Muscle layer of colon (tissue), 2 donors: ENCODE measurements around the gene PMEPA1.
"Not testable (repeated sequence)": the region's sequence is repeated elsewhere in the genome, so short reads cannot be mapped to it uniquely, and the experiment has no call there.

Source experiments
- H3K27ac ChIP-seq: one replicate; pipeline ENCODE4 v1.7.0; 2013; ENCODE audit warnings: low read depth, mild to moderate bottlenecking, low read length, moderate library complexity
- H3K27me3 ChIP-seq, 2 donors: one replicate each; pipeline ENCODE4 v1.7.0; 2013; ENCODE audit warnings: low read length in 2 of 2, mild to moderate bottlenecking in 2 of 2; ENCODE audit not compliant: insufficient read depth in 2 of 2, control insufficient read depth in 1 of 2
- H3K36me3 ChIP-seq: one replicate; pipeline ENCODE4 v1.7.0; 2013; ENCODE audit warnings: mild to moderate bottlenecking, low read length; ENCODE audit not compliant: insufficient read depth
- H3K4me1 ChIP-seq: one replicate; pipeline ENCODE4 v1.7.0; 2013; ENCODE audit warnings: mild to moderate bottlenecking, low read length; ENCODE audit not compliant: insufficient read depth
- H3K4me3 ChIP-seq, 2 donors: one replicate each; pipeline ENCODE4 v1.7.0; 2013; ENCODE audit warnings: low read length in 2 of 2, low read depth in 1 of 2, mild to moderate bottlenecking in 1 of 2, moderate library complexity in 1 of 2
- H3K9ac ChIP-seq: one replicate; pipeline ENCODE4 v1.7.0; 2013; ENCODE audit warnings: low read length
- H3K9me3 ChIP-seq: one replicate; pipeline ENCODE4 v1.7.0; 2013; ENCODE audit warnings: mild to moderate bottlenecking, low read length
- donor health status: abdominal sarcoma.
- donor health status: Adenocarcinoma of cecum.

Gene PMEPA1

GRCh38 chr20:57629491-57629901, 80.3 kb downstream of the PMEPA1 start:
- H3K9ac ChIP-seq, H3K9me3 ChIP-seq, H3K36me3 ChIP-seq, H3K27ac ChIP-seq, H3K4me1 ChIP-seq, H3K4me3 ChIP-seq, H3K27me3 ChIP-seq: not testable (repeated sequence)

DNA sequence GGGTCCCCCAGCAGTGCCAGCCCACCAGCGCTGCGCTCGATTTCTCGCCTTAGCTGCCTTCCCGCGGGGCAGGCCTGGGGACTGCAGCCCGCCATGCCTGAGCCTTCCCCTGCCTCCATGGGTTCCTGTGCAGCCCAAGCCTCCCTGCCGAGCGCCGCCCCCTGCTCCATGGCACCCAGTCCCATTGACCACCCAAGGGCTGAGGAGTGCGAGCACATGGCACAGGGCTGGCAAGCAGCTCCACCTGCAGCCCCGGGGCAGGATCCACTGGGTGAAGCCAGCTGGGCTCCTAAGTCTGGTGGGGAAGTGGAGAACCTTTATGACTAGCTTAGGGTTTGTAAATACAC, 80.9 kb downstream of the PMEPA1 start:
- not testable (repeated sequence) for H3K4me3 ChIP-seq, H3K9ac ChIP-seq, H3K27ac ChIP-seq, H3K4me1 ChIP-seq, H3K27me3 ChIP-seq, H3K9me3 ChIP-seq, H3K36me3 ChIP-seq

- Histone ChIP-seq H3K4me1 (peaks cover 9% of the 10 kb centered on the region), H3K36me3 (no peaks in the 10 kb centered on the region), H3K9ac (no peak overlapping the region), H3K27me3 (no peaks in the 10 kb centered on the region), H3K4me3 (no peak overlapping the region), H3K9me3 (no peaks in the 10 kb centered on the region), H3K27ac (no peak overlapping the region)
Measured at GRCh38 chr20:57628047-57628961, 81.5 kb downstream of the PMEPA1 start.

GRCh38 chr20:57627339-57627738, 82.5 kb downstream of the PMEPA1 start:
- no peaks in the 10 kb centered on the region for H3K9me3 ChIP-seq
- H3K27ac ChIP-seq: no peak overlapping the region
- H3K4me3 ChIP-seq: no peak overlapping the region
- H3K4me1 ChIP-seq: peaks cover 9% of the 10 kb centered on the region
- no peak overlapping the region for H3K9ac ChIP-seq
- H3K36me3 ChIP-seq: no peaks in the 10 kb centered on the region
- no peaks in the 10 kb centered on the region for H3K27me3 ChIP-seq

DNA sequence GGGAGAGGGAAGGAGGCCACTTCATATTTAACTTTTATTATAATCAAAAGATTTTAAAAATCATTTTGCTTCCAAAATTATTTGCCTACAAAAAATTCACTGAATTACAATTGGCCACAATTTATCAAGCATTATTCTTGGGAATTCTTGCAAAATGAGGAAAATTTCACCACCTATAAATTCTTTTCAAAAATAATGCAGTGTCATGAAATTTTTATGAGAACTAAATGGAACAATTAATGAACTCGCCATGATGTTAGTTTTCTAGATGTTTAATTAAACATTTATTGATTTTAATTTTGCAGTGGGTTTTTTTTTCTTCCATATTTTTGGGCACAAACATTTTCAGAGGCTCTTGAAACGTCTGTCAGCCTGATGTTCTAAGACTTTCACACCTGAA, 83.8 kb downstream of the PMEPA1 start:
- H3K4me3 ChIP-seq: no peak overlapping the region
- H3K9ac ChIP-seq: no peak overlapping the region
- H3K27ac ChIP-seq: no peak overlapping the region
- H3K4me1 ChIP-seq: peaks cover 9% of the 10 kb centered on the region
- H3K36me3 ChIP-seq: no peaks in the 10 kb centered on the region
- H3K9me3 ChIP-seq: no peaks in the 10 kb centered on the region
- H3K27me3 ChIP-seq: peaks cover 0 to 3% of the 10 kb centered on the region in 2 donors

DNA sequence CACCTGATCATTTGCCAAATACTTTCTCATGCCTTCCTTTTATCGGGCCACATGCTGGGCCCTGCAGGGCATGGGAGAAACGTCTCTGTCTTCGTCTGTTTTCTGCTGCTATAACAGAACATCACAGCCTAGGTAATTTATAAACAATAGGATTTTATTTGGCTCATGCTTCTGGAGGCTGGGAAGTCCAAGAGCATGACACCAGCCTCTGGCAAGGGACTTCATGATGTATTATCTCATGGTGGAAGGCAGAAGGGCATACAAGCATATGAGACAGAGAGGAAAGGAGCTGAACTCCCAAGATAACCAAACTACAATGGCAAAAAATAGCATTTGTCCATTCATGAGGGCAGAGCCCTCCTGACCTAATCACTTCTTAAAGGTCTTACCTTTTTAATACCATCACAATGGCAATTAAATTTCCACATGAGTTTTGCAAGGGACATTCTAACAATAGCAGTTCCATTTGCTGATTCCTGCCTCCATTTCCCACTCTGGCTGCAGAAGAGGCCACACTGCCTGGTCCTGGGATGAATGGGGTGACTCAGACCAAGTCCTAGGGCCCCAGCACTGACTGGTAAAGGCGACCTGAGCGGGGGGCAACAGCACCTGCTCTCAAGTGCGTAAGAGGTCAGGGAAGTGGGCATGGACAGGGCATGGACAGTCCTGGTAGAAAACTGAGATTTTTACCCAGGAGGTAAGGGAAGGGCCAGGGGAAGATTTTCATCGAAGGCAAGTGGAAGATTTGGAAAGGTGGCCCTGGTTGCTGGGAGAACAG, 84.4 kb downstream of the PMEPA1 start:
- Histone ChIP-seq H3K9me3 (no peaks in the 10 kb centered on the region), H3K27me3 (peaks cover 0 to 3% of the 10 kb centered on the region in 2 donors), H3K36me3 (no peaks in the 10 kb centered on the region), H3K4me1 (peaks cover 9% of the 10 kb centered on the region), H3K4me3 (no peak overlapping the region), H3K9ac (no peak overlapping the region), H3K27ac (no peak overlapping the region)

- H3K4me1 ChIP-seq: peaks cover 9% of the 10 kb centered on the region
- H3K36me3 ChIP-seq: no peaks in the 10 kb centered on the region
- H3K4me3 ChIP-seq: no peak overlapping the region
- H3K9me3 ChIP-seq: no peaks in the 10 kb centered on the region
- peaks cover 0 to 3% of the 10 kb centered on the region in 2 donors for H3K27me3 ChIP-seq
- no peak overlapping the region for H3K27ac ChIP-seq
- H3K9ac ChIP-seq: no peak overlapping the region
Measured at GRCh38 chr20:57624124-57624523, 85.7 kb downstream of the PMEPA1 start.

GRCh38 chr20:57622579-57623381, 87.0 kb downstream of the PMEPA1 start:
- no peak overlapping the region for H3K4me3 ChIP-seq
- no peaks in the 10 kb centered on the region for H3K9me3 ChIP-seq
- H3K4me1 ChIP-seq: peaks cover 7% of the 10 kb centered on the region
- no peak overlapping the region for H3K9ac ChIP-seq
- H3K27ac ChIP-seq: no peak overlapping the region
- no peaks in the 10 kb centered on the region for H3K36me3 ChIP-seq
- H3K27me3 ChIP-seq: peaks cover 0 to 3% of the 10 kb centered on the region in 2 donors

DNA sequence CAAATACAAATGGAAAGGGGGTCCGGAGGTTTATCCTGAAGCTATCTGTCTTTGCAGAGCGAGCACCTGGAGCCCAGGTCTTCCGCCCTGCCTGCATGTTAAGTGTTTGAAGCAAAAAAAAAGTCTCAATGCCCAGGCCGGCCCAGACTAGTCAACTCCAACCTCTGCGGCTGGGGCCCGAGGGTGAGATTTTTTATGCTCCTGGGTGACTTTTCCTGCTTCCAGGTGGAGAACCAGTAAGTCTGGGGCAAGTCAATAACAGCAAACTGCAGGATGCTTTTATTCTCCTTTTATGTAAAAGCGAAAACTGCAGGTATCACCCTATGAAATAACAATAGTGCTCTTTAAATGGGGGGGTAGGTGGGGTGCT, 87.6 kb downstream of the PMEPA1 start:
- peaks cover under 1% of the 10 kb centered on the region for H3K4me1 ChIP-seq
- peaks cover 0 to 5% of the 10 kb centered on the region in 2 donors for H3K27me3 ChIP-seq
- H3K9me3 ChIP-seq: no peaks in the 10 kb centered on the region
- no peak overlapping the region for H3K4me3 ChIP-seq
- H3K9ac ChIP-seq: no peak overlapping the region
- no peak overlapping the region for H3K27ac ChIP-seq
- no peaks in the 10 kb centered on the region for H3K36me3 ChIP-seq

- H3K9me3 ChIP-seq: no peaks in the 10 kb centered on the region
- H3K36me3 ChIP-seq: no peaks in the 10 kb centered on the region
- peaks cover 0 to 7% of the 10 kb centered on the region in 2 donors for H3K27me3 ChIP-seq
- no peaks in the 10 kb centered on the region for H3K4me1 ChIP-seq
- H3K4me3 ChIP-seq: no peak overlapping the region
- no peak overlapping the region for H3K9ac ChIP-seq
- H3K27ac ChIP-seq: no peak overlapping the region
Measured at GRCh38 chr20:57621421-57622200, 88.2 kb downstream of the PMEPA1 start.
